Thymus (tissue), 11 donors: ENCODE measurements around the gene SLC8A2. TPM values are rescaled to one million over a fixed set of nuclear protein-coding genes. Genes with fewer than 3 reads are reported as not detected.

Experiments
- DNase-seq, 9 donors: peaks; one replicate each; pipeline ENCODE4 v3.0.0-alpha.2; 2013; ENCODE audit warnings: low spot score in 9 of 9, low read depth in 6 of 9, missing footprints in 1 of 9
- H3K27ac ChIP-seq, 2 donors: one replicate each; pipeline ENCODE4 v1.5.1; 2013; ENCODE audit warnings: control low read depth in 1 of 2, low read depth in 1 of 2, low read length in 1 of 2, mild to moderate bottlenecking in 1 of 2, moderate library complexity in 1 of 2
- H3K27me3 ChIP-seq, 2 donors: one replicate each; pipeline ENCODE4 v1.5.1; 2013; ENCODE audit warnings: low read length in 1 of 2; ENCODE audit not compliant: control insufficient read depth in 2 of 2, insufficient read depth in 1 of 2
- H3K36me3 ChIP-seq, 2 donors: one replicate each; pipeline ENCODE4 v1.5.1; 2013; ENCODE audit warnings: low read length in 1 of 2, mild to moderate bottlenecking in 1 of 2, moderate library complexity in 1 of 2; ENCODE audit not compliant: control insufficient read depth in 2 of 2, insufficient read depth in 2 of 2
- H3K4me1 ChIP-seq, 2 donors: one replicate each; pipeline ENCODE4 v1.5.1; 2013; ENCODE audit warnings: low read length in 2 of 2; ENCODE audit not compliant: control insufficient read depth in 2 of 2, insufficient read depth in 2 of 2
- H3K4me3 ChIP-seq, 2 donors: one replicate each; pipeline ENCODE4 v1.5.1; 2013; ENCODE audit warnings: low read length in 2 of 2, control low read depth in 1 of 2, mild to moderate bottlenecking in 1 of 2
- H3K9me3 ChIP-seq, 2 donors: one replicate each; pipeline ENCODE4 v1.5.1; 2013; ENCODE audit warnings: low read length in 1 of 2, mild to moderate bottlenecking in 1 of 2; ENCODE audit not compliant: control insufficient read depth in 2 of 2, insufficient read depth in 1 of 2
- WGBS: extraction: QIAGEN DNeasy Blood & Tissue Kit; methylation state at CpG from one replicate; pipeline ENCODE4 v1.1.7; 2013; 5-methylcytosine and 5-hydroxymethylcytosine counted together
- polyA plus RNA-seq: library from polyadenylated mRNA; stranded (reverse); fragments of 200-250 nt; gene quantifications from one replicate; pipeline ENCODE4 v1.2.3, GENCODE V29; 2013
- total RNA-seq: library from RNA; stranded (reverse); fragments of 120-200 nt; gene quantifications from one replicate; pipeline ENCODE4 v1.2.4, GENCODE V29; 2013
- donor health status: healthy.

SLC8A2 gene
- total and polyA plus RNA-seq, 2 donors: 0.14 to 0.16 TPM

DNA sequence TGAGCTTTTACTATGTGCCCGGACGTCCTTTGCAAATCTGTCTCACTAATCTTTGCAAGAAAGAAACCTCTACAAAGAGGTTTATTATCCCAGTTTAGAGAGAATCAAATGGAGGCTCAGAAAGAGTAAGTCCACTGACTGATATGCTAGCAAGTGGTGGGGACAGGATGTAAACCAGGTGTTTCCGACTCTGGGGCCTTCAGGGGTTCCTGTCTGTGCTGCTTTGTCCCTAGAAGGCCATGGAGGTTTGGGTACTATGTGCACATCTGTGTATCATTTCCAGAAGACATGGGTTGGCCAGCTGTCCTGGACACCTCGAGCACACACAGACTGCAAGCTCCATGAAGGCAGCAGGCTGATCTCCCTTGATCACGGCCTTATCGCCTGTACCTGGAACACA, 13.5 kb upstream of the SLC8A2 start:
- DNase-seq: peak in 4 of 9 donors; percentile 55 to 84 (median 64)
- peaks cover 40 to 66% of the 10 kb centered on the region in 2 donors for H3K4me1 ChIP-seq
- H3K9me3 ChIP-seq: peaks cover 0 to 11% of the 10 kb centered on the region in 2 donors
- WGBS: 53% methylated on average over 6 of the region's 6 CpGs
- peaks cover 18 to 27% of the 10 kb centered on the region in 2 donors for H3K36me3 ChIP-seq
- peak overlapping the region; percentile 94 to 95 for H3K27ac ChIP-seq
- no peaks in the 10 kb centered on the region for H3K27me3 ChIP-seq
- peak overlapping the region; percentile 86 to 88 for H3K4me3 ChIP-seq

DNA sequence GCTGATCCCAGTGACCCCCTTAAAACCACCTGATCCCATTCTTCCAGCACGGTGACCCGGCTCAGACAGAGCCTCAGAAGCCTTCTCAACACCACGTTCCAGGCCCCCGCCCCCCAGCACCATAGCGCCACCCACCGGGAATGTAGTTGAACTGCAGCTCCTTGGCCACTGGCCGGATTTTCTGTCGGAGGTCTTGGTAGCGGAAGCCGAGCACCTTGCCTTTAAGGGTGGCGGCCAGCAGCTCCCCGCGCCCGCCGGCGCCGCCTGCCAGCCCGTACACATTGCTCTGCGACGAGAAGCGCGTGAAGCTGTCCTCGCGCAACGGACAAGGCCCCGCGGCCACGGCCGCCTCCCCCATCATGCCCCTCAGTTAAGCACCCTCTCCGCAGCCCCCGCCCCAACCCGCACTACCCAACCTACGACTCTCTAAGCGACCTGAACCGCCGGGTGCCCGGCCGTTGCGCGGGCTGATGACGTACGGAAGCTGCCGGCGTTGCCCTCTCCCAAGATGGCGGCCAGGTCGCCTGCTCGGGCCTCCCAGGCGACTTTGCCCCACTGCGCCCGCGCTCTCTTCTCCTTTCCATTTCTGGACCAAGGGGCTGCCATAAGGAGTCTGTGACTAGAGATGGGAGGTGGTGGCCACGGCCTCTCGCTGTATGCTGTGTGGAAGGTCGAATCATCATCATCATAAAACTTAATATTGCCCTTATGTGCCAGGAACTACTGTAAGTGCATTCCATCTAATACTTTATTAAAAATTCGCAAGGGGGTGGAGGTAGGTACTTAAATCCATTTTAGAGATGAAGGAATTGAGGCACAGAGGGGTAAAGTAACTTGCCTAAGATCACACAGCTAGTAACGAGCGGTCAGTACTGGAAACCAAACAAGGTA, 12.4 kb upstream of the SLC8A2 start, which contains the start of gene KPTN:
TSS of gene KPTN (minus strand) at position 420 of the 891 bp plus-strand sequence. CDS start at position 361, 59 bp downstream.
- peaks cover 39 to 54% of the 10 kb centered on the region in 2 donors for H3K4me1 ChIP-seq
- peak within 1 kb of the TSS; percentile 94 to 95 for H3K27ac ChIP-seq
- H3K4me3 ChIP-seq: peak within 1 kb of the TSS; percentile 86 to 88
- WGBS: 2% methylated on average over 57 of the region's 57 CpGs
- H3K36me3 ChIP-seq: peaks cover 8 to 15% of the 10 kb centered on the region in 2 donors
- no peaks in the 10 kb centered on the region for H3K27me3 ChIP-seq
- H3K9me3 ChIP-seq: peaks cover 0 to 11% of the 10 kb centered on the region in 2 donors
- peak in 7 of 9 donors; percentile 75 to 94 (median 87) for DNase-seq

DNA sequence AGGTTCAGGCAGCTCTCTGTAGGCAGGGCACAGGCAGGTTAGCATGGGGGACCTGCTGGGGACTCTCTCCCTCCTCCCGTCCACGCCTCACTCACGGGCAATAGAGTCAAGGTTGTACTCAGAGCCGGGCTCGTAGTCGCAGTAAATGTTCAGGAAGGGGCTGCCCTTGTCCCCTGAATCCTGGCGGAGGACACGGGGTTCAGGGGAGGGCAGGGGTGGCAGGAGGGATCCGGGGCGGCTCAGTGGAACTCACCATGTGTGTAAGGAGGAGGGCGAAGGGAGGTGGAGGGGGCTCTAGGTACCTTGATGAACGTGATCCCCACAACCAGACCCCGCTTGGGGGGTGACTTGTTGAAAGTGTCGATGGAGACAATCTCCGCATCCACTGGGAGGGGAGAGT, 11.5 kb upstream of the SLC8A2 start:
- H3K4me1 ChIP-seq: peaks cover 37 to 47% of the 10 kb centered on the region in 2 donors
- no peaks in the 10 kb centered on the region for H3K27me3 ChIP-seq
- 97% methylated on average over 15 of the region's 15 CpGs for WGBS
- no peak overlapping the region for H3K27ac ChIP-seq
- peaks cover 0 to 11% of the 10 kb centered on the region in 2 donors for H3K9me3 ChIP-seq
- peak overlapping the region; percentile 86 to 88 for H3K4me3 ChIP-seq
- DNase-seq: no peak
- H3K36me3 ChIP-seq: peaks cover 7 to 10% of the 10 kb centered on the region in 2 donors

DNA sequence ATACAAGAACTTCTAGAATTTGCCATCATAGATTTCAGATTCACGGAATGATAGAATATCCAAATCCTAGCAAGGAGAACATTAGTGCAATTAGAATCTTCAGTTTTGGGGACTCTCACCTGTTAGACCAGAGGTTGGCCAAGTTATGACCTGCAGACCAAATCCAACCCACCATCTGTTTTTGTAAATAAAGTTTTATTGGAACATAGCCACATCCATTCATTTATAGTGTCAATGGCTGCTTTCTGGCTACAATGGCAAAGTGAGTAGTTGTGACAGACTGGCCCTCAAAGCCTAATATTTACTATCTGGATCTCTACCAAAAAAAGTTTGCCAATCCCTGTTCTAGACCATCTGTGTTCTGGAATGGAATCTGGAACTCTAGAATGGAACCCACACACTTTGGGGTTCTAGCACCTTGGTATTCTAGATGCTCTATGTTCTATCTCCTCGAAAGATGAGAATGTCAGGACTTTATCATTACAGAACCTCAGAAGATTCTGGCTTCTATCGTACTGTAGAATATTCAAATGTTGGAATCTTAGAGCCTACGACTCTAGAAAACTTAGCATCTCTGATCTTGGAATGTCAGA, 9.9 kb upstream of the SLC8A2 start:
- peaks cover 0 to 11% of the 10 kb centered on the region in 2 donors for H3K9me3 ChIP-seq
- H3K27me3 ChIP-seq: no peaks in the 10 kb centered on the region
- WGBS: 97% methylated on average over 4 of the region's 4 CpGs
- no peak for DNase-seq
- peaks cover 2 to 7% of the 10 kb centered on the region in 2 donors for H3K36me3 ChIP-seq
- no peak overlapping the region for H3K4me3 ChIP-seq
- peaks cover 22 to 30% of the 10 kb centered on the region in 2 donors for H3K4me1 ChIP-seq
- H3K27ac ChIP-seq: no peak overlapping the region

DNA sequence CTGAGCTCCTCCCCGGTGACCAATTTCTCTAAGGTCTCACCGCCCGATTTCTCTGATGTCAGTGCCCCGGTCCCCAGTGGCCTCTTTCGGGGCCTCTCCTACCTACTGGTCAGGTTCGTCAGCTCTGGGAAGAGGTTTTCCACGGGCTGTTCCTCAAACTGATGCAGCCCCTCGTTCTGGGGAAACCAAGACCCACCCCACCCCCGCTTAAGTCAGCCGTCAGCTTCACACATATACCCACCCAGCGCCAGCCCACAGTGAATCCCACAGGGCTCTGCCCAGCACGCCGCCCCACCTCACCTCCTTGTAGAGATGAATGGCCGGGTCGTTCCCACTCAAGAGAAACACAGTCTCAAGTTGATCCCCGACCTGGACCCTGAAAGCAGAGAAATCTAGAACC, 9.0 kb upstream of the SLC8A2 start:
- H3K9me3 ChIP-seq: peaks cover 0 to 11% of the 10 kb centered on the region in 2 donors
- no peaks in the 10 kb centered on the region for H3K27me3 ChIP-seq
- H3K36me3 ChIP-seq: peaks cover 4 to 7% of the 10 kb centered on the region in 2 donors
- peaks cover 13 to 22% of the 10 kb centered on the region in 2 donors for H3K4me1 ChIP-seq
- H3K27ac ChIP-seq: no peak overlapping the region
- 95% methylated on average over 16 of the region's 16 CpGs for WGBS
- DNase-seq: no peak
- no peak overlapping the region for H3K4me3 ChIP-seq

DNA sequence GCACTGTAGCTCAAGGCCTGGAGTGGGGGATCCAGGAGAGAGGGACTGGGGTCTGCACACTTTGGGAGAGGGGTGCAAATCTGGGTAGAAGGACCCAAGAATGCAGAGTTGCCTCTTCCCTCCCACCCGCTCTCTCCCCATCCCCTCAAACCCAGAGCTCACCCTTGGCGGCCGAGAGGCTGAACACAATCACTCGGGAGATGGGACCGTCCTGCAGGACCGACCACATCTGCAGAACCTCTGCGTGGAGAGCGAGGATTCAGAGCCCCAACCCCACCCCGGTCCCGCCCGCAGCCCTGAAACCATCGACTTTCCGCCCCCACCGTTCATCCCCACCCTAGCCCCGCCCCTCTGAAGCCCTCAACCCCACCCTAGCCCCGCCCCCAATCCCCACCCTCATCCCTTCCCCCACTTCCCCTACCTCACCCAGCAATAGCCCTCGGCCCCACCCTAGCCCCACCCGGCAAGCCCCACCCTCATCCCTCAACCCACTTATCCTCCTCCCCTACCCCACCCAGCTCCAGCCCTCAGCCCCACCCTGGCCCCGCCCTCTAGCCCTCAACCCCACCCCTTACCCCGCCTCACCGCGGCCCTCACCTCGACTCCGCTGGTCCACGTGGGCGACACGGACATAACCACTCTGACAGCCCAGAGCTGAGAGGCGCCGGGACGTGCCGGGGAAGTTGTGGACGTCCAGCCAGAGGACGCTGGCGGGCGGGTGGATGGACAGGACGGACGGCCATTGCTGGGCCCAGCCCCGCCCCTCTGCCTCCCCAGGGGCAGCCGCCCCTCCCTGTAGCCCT, 8.2 kb upstream of the SLC8A2 start:
- peaks cover 4 to 12% of the 10 kb centered on the region in 2 donors for H3K36me3 ChIP-seq
- H3K27ac ChIP-seq: no peak overlapping the region
- WGBS: 64% methylated on average over 39 of the region's 39 CpGs
- H3K4me3 ChIP-seq: no peak overlapping the region
- no peaks in the 10 kb centered on the region for H3K27me3 ChIP-seq
- H3K4me1 ChIP-seq: peaks cover 6 to 14% of the 10 kb centered on the region in 2 donors
- DNase-seq: no peak
- peaks cover 0 to 11% of the 10 kb centered on the region in 2 donors for H3K9me3 ChIP-seq

DNA sequence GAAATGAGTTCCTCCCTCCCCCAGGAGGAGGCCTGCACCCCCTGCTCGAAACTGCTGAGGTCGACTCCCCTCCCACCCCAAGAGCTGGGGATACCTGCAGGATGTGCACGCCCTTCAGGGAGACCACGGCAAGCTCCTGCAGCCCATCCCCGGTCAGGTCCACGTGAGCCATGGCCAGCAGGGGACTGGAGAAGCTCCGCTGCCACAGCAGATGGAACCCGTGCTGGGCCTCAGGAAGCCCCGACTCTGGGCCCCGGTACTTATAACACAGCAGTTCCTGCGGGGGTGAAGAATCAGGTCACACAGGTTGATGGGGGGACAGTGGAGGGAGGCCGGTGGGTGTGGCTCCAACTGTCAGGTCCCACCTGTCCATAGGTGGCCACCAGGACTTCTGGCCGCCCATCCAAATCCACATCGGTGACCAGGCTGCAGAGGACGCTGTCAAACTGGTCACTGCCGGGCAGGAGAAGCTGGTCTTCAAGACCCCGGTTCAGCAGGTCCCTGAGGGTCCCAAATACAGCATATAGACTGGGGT, 4.8 kb upstream of the SLC8A2 start:
- DNase-seq: no peak
- Histone ChIP-seq H3K27me3 (peaks cover 2 to 12% of the 10 kb centered on the region in 2 donors), H3K27ac (no peak overlapping the region), H3K4me1 (peaks cover 4 to 11% of the 10 kb centered on the region in 2 donors), H3K4me3 (no peak overlapping the region), H3K36me3 (peaks cover 4 to 12% of the 10 kb centered on the region in 2 donors), H3K9me3 (no peaks in the 10 kb centered on the region)
- WGBS: 94% methylated on average over 17 of the region's 17 CpGs

DNA sequence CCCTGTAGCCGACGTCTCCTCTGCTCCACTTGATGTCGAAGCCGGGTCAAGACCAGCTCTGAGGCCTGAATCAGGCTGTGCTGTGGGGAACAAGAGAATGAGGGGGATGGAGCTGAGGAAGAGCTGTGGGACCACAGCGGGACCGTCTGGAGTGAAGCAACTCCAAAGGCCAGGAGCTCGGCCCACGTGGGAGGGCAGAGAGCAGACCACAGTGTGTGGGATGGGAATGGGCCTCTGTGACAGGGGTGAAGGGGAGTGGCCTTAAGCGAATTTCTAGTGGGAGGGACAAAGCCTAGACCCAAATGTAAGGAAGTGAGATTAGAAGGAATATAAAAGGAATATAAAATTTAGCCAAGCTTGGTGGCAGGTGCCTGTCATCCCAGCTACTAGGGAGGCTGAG, 3.8 kb upstream of the SLC8A2 start:
- peaks cover 4 to 16% of the 10 kb centered on the region in 2 donors for H3K4me1 ChIP-seq
- peaks cover 4 to 12% of the 10 kb centered on the region in 2 donors for H3K36me3 ChIP-seq
- H3K27ac ChIP-seq: no peak overlapping the region
- no peak for DNase-seq
- no peaks in the 10 kb centered on the region for H3K9me3 ChIP-seq
- no peak overlapping the region for H3K4me3 ChIP-seq
- WGBS: 97% methylated on average over 9 of the region's 9 CpGs
- H3K27me3 ChIP-seq: peaks cover 10 to 22% of the 10 kb centered on the region in 2 donors
